Islet of Langerhans (tissue), 1 donor: ENCODE measurements around the gene RAB35.

Experiments
- FAIRE-seq: peaks from one replicate; lab custom pipeline; 2011; peaks lifted over from hg19 to GRCh38; lab: Jason Lieb, UNC

The RAB35 gene

DNA sequence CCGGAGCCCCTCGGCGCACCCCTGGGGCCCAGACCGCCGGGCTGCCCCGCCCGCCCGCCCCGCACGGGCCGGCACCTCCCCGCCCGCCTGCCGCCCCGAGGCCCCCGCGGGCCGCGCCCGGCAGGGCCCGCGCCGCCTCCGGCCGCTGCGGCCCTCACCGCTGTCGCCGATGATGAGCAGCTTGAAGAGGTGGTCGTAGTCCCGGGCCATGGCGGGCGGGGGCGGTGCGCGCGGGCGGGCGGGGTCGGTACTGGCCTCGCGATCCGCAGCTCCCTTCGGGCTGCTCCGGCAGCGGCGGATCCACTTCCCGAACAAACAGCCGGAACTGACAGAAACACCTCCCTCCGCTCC is at the start of gene RAB35:
TSS of gene RAB35 (minus strand) at position 313 of the 351 bp plus-strand sequence. CDS start at position 210, 103 bp downstream.
- FAIRE-seq, result no peak

DNA sequence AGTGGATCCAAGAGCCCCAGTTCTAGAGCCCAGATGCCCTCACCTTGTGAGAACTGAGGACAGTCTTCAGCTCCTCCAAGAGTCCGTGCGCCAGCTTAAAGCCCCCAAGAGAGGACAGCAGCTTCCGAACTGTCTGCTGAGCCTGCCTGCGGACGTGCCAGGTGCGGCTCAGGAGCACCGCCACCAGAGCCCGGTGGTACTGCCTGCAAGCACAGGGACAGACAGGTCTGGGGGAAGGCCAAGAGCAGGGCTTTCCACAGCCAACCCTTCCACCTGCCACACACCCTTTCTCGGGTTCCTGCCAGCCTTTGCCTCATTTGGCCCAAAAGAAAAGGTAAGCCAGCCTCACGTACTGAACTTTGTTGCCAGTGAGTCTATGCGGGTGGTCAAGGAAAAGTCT is 47.7 kb upstream of the RAB35 start:
- no peak for FAIRE-seq

DNA sequence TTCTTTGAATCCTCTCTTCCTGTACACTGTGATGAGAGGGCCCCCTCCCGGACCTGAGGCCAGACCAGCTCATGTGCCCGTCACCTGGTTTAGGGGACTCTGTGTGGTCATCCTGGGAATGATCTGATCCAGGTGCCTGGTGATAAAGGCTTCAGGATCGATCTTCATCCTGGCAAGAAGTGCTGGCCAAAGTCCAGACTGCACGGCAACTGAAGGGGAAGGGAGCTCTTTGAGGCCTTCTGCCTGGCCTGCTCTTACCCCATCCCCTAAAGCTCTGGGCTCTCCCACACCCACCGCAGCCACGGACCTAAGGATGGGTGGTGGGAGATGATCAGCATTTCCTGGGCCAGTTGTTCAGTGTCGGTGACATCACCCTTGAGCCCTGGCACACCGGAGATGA is 46.2 kb upstream of the RAB35 start:
- no peak for FAIRE-seq

DNA sequence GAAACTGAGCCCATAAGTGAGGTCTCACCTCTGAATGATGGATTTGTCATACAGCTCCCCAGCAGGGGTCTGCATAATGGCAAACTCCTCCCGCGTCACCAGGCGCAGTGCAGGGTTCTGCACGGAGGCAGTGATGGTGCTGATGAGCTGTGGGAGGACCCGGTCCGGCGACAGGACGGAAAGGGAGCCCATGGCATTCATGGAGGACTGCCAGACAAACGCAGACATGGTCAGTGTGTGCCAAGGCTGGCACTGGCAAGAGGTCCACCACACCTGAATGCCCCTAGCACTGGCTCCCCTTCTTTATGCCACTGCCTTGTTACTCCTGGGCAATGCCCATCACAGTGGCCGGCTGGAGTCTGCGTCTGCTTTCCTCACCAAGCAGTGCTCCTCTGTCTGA is 45.3 kb upstream of the RAB35 start:
- FAIRE-seq, result no peak

DNA sequence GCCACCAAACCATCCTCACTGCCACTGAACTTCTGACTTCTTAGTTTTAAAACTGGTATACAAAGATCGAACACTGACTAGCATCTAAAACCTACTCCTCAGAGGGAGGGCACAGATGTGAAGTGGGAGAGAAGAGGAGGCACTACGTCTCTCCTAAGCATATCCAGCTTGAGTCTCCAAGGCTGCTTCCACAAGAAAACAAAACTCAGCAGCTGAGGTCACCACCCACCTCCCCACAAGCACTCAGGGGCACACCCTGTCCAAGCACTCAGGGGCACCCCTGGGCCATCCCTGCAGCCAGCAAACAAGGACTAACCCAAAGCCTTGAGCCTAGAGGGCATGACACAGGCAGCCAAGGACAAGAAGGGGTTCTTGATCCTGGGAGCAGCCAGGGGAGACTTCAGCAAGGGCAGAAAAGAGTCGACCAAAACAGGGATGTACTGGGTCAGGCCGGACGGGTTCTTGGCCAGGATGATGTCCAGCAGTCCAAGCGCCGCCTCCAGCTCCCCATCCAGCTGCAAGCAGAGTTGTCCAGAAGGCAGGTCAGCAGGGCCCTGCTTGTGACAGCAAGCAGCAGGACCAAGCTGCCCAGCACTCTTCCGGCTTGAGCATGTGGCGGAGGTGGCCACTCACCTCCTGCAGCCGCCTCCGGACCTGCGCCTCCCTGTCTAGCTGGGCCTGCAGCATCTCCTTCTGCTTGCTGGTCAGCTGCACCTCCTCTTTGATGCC is 43.1 kb upstream of the RAB35 start:
- FAIRE-seq, result no peak

DNA sequence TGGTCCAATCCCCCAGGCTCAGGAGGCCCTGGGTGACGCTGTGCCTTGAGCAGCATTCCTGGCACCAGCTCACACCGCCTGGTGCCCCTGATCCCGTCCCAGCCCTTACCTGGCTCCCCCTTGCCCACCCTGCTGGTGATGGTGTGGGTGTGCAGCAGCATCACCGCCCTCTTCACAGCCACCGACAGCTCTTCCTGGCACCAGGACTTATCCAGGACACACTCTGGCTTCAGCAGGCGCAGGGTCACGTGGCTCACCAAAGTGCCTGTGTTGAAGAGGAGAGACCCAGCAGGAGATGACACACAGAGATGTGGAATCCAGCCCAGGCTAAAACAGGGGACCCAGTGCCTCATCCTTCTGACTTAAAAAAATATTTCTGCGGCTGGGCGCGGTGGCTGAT is 41.8 kb upstream of the RAB35 start:
- no peak for FAIRE-seq

DNA sequence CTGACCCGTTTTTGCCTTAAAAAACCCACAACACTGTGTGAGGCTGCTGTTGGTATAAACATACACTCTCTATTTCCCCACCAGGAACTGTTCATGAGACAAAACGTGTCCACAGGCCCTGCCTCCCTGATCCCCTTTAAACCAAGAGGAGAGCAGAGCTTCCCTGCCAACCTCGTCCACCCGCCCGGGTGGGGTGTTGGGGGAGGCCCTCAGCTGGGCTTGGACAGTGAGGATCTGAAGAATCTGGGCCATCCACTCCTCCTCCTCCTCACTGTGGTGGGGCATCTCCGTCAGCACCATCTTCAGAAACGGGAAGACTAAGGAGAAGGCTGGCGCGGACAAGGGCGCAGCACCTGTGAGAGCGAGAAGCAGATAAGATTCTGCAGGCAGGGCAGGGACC is 41.1 kb upstream of the RAB35 start:
- FAIRE-seq, result no peak

DNA sequence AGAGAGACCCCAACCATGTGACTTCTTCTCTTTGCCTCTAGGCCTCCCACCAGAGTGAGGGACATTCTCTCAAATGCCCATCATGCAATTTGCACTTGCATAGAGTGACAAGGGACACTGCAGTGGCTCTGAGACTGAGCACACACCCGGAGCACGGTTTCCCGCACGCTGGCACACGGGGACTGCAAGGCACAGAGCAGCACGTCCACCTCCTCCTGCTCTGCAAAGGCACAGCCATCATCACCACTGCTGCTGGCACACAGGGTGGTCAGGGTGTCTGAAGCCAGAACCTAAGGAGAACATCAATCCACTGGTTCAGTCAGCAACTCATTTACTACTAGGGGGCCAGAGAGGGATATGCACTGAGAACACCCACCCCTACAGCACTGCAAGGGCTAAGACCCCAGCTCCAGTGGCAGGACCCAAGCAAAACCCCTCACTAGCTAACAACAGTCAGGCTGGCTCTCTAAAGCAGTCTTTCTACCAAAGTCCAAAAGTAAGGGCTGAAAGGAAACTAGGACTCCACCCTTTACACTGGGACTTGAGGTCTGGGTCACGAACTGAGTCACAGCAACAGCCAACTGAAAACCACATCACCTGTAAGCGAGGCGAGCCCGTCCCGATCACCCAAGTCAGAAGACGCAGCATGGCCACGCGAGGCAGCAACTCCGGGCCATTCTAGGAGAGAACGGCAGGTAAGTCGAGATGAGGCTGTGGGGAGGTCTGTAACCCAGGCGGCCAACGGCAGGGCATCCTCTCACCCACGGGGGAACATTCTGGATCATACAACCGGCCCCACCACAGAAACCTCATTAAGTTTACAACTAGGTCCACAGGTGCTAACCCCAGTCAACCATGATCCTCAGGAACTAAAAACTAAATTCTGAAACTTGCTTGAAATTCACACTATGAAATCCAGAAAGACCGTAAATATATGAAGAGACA is 40.0 kb upstream of the RAB35 start:
- no peak for FAIRE-seq

DNA sequence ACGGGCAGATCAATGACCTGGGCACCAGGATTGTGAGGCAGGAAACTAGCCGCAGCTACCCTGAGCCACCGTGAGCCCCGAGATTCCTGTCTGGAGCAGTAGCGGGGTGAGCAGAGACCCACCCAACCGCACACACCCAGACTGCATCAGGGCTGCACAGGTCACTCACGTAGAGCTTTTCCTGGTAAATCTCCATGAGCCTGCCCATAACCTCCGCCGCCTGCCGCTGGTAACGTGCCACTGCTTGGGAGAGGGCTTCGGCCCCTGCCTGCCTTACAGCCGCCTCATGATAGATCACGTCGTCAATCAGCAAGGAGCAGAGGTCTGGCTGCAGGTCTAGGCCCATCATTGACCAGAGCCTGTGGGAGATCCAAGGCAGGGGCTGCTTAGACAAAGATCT is 38.5 kb upstream of the RAB35 start:
- FAIRE-seq, result no peak

DNA sequence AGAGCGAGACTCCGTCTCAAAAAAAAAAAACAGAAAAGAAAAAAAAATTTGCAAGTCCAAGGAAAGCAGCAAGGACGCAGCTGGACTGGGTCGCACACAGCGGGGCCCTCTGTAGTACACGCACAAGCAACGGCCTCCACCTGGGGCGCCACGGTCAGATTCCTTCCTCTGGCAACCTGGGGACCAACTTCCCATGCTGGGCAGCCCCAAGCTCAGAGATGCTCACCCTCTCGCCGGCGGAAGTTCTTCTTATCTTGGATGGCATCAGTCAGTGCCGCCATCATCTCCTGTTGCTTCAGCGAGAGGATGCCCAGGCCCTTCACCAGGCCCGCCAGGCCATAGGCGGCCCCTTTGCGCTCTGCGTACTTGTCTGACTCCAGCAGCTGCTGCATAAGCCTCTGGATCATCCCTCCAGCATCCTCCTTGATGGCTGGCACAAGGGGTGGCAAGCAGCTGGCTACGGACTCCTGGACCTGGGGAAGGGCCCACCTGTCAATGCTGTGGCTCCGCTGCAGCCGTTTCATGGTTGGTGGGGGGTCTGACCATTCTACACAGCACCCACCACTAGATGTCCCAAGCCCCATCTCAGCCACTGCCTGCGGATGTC is 34.5 kb upstream of the RAB35 start:
- FAIRE-seq, result no peak

DNA sequence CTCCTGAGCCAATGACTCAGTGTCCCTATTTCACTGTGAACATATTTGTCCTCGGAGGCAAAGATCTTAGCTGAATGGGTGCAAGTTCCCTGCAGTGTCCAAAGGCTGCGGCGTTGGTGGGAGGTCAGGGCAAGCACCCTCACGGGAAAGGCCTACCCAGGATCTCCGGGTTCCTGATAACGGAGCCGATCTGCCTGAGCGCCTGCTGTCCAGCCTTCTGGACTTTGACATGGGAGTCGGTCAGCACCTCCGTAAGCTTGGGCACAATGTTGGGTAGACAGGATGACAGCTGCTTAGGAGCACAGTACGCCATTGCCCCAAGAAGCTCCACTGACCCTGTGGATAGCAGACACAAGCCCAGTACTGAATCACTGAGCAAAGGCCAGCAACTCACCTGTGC is 31.5 kb upstream of the RAB35 start:
- no peak for FAIRE-seq

DNA sequence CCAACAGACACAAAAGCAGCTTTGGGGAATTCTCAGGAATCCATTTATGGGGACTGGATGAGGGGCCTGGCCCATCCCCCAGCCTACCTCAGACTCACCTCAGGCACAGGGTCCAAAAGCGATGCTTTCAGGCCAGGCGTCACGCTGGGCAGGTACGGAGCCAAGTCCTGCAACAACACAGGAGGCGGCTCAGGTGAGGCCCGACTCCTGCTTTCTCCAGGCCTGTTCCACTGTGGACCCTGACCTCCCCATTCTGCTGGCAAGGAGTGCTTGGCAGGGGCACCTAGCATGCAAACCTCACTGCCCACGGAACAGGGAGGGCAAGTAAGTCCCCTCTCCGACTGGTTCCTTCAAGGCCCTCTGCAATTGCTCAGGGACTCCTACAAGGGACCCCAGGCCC is 28.6 kb upstream of the RAB35 start:
- FAIRE-seq, result no peak

DNA sequence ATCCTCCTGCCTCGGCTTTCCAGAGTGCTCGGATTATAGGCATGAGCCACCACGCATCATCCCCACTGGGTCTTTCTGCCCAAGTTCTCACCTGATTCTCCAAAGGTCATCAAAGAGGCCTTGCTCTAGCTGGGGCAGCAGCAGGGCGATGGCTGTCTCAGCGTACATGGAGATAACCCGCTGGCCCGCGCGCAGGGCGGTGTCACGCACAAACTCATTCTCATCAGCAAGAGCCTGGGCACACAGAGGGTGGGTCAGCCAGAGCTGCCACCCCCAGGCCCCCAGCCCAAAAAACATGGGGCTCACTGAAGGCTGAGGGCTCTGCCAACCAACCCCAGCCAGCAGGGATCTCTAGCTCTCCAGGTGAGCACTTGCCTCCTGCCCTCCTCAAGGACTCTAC is 27.7 kb upstream of the RAB35 start:
- no peak for FAIRE-seq

DNA sequence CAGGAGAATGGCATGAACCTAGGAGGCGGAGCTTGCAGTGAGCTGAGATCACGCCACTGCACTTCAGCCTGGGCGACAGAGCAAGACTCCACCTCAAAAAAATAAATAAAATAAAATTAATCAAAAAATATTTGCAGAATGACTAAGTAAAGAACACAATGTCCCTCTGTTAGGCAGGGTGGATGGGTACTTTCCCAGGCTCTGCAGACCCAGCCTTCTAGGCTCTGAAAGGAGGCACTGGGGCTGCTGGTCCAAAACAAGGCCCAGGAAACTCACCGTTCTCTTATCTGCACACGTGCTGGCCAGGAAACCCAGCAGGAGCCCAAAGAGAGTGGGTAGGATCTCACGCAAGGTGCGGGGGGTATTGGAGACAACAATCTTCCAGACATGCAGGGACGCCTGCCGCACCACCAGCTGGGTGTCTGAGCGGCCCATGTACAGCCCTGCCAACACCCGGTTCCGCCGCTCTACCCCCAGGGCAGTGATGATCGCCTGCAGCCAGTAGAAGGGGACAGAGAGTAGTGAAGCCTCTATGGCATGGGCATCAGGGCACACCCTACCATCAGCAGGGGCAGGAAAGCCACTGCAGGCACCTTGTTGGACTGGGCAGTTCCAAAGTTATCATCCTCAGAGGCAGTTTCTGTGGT is 25.8 kb upstream of the RAB35 start:
- no peak for FAIRE-seq

DNA sequence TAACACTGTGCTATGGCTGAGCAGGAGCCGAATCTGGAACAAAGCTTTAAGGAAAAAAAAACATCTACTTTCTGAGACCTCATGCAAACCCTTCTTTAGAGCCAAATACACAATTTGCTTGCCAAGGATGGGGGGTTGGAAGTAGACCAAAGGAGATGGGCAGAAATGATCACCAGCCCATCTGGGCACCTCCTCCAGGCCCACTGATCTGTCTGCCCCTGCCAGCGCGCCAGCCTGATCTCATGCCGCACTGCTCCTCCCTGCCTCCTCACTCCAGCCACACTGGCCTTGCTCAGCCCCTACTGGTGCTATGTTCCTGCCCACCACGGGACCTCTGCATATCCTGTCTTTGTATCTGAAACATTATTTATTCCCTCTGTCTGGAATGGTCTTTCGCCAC is 24.8 kb upstream of the RAB35 start:
- no peak for FAIRE-seq

DNA sequence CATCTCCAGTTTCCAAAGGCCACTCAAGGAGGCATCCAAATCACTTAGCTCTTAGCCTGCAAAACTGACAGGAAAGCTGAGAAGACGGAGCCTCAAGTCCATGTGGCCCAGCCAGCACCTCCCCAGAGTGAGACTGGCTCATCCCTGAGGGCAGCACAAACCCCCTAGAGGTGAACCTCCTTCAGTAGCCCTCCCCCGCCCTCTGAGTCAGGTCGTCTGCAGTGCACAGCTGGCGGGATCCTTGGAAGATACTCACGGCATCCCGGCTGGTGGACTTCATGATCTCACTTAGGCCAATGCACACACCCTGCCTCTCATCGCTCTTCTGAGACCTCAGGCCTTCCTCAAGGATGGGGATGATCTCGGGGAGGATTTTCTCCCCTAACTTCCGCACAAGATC is 24.1 kb upstream of the RAB35 start:
- no peak for FAIRE-seq

DNA sequence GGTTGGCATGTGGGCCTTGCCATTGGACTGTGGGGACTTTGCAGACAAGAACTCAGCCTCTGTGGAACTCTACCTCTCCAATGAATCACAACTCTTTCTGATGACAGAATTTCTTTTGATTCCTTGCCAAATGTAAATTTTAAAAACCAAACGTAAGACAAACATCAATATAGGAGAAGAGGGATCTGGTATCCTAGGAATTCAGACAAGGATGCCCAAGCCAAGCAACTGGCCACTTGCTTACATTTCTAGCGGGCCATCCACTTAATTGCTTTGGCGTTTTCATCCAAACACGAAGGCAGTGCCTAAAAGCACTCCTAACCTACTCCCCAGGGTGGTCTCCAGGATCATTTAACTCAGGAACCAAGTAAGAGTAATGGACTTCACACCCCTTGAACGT is 23.4 kb upstream of the RAB35 start:
- FAIRE-seq, result no peak

DNA sequence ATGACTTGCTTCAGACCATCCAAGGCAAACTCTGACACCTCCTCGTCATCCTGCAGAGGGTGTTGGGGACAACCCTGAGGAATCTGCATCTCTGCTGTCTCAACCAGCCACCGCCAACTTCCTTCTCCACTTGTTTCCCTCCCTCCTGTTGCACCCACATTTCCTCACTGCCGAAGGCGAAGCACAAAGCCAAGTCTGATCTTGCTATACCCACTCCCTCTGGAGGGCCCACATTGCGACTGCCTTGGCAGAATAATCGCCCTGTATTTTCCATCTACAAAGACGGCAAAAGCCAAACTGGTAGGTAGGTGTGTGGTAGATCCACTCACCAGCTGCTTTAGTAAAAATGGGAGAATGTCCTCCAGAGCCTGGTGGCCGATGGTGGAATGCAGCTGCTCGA is 21.8 kb upstream of the RAB35 start:
- FAIRE-seq, result no peak

DNA sequence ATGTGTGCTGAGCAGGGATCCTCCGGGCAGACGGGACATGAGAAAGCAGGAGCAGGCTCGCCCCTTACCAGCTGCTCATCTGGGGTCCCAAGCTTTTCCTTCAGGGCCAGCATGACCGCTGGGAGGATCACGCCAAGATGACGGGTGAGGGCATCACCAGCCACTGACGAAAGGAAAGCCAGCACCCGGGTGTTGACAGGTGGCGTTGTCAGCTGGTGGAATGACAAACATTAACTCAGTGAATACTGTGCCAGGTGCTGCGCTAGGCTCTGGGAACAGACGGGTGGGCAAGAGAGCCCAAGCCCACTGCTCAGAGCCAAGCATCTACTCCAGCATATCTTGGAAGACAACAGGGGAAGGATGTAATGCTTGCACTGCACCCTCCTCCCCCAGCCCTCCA is 21.3 kb upstream of the RAB35 start:
- FAIRE-seq, result no peak

DNA sequence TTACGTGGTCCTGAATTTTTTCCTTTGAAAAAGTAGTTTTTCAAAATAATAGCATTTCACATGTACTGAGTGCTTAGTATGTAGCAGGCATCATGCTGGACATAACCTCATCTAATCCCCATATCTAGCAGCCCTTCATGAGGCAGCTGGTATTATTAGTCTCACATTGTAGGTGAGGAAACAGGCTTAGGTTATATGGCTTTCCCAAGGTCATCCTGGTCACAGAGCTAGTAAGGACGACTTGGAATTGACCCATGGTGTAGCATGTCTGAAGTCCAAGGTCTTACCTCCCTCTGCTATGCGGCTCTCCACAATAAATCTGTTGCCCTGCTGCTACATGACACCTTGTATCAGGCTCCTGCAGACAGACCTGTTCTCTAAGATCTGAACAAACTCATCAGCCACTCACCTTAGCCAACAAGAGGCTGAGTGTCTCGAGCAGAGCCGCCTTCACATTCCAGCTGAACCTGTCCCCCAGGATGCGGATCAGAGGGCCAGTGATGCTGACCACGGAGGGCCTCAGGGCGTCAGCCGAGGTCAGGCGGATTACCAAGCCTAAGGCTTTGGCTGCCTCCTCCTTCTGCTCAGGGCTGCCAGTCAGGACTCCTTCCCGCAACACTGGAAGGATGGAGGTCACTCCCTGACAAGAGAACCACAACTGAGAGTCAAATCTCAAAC is 19.7 kb upstream of the RAB35 start:
- FAIRE-seq, result no peak

DNA sequence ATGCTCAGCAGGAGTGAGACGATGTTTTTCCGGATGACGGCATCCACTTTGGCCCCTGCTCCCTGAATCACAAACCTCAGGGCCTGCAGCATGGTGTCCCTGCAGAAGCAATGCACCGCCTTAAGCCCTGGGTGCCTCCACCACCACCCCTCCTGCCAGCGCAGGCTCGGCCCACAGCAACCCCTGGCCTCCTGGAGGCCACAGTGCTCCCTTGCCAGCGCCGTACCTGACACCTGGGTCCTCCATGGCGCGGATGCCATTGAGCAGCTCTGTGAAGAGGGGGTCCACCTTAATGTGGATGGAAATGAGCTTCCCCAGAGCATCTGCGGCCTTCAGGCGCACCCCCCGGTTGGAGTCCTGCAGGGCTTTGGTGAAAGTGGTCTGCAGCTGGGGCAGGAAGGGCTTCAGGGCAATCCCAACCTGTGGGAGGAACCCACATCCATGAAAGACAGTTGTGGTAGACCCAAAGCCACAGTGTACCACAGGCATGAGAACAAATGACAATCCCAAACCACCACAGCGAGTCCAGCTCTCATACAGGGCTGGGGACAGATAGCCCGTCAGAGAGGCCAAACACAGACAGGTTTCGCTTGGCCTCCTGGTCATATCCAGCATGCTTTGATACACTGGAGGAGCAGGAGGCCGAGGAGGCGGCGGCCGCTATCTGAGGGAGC is 17.9 kb upstream of the RAB35 start:
- no peak for FAIRE-seq
